OCI-LY3 (cell line): Measurements from ENCODE around the gene ORC3.

Experiments
- CTCF ChIP-seq: fragments of 200-600, 300-600 bp; sonication (generic); IDR thresholded peaks from 2 replicates; pipeline ENCODE4 v1.5.1; 2014; ENCODE audit warnings: antibody characterized with exemption, low read length, low read depth
- EZH2phosphoT487 ChIP-seq: fragments of 200-600 bp; shearing (Covaris generic); IDR thresholded peaks from 2 replicates; pipeline ENCODE4 v1.6.1; 2018; ENCODE audit warnings: antibody characterized with exemption, mixed run types, low read depth

- TF ChIP-seq CTCF (no peak), EZH2phosphoT487 (no peak)
Measured at GRCh38 chr6:87669051-87669450, 79.1 kb downstream of the ORC3 start.
